Smooth muscle cell (in vitro differentiated cells): ENCODE measurements around the gene EIF1AD. TPM values are rescaled to one million over a fixed set of nuclear protein-coding genes. Genes with fewer than 3 reads are reported as not detected.

Experiments used
- DNase-seq: peaks from one replicate; lab custom pipeline; 2025; ENCODE audit not compliant: unreplicated experiment; lab: John Stamatoyannopoulos, UW
- H2AFZ ChIP-seq: fragments of 200-600 bp; sonication (generic); 2 replicates; pipeline ENCODE4 v1.6.0; 2016; ENCODE audit warnings: antibody characterized with exemption, low read depth, mild to moderate bottlenecking
- H3F3A ChIP-seq: fragments of 200-600 bp; sonication (generic); 2 replicates; pipeline ENCODE4 v1.6.0; 2017; ENCODE audit warnings: antibody characterized with exemption, low read depth
- H3K27ac ChIP-seq: fragments of 200-600 bp; sonication (generic); 2 replicates; pipeline ENCODE4 v1.5.1; 2016; ENCODE audit warnings: low read depth, mild to moderate bottlenecking
- H3K27me3 ChIP-seq: fragments of 200-600 bp; sonication (generic); 2 replicates; pipeline ENCODE4 v1.6.1; 2016; ENCODE audit warnings: low read depth, mild to moderate bottlenecking
- H3K36me3 ChIP-seq: fragments of 200-600 bp; sonication (generic); 2 replicates; pipeline ENCODE4 v1.5.1; 2016; ENCODE audit warnings: low read depth
- H3K4me1 ChIP-seq: fragments of 200-600 bp; sonication (generic); 2 replicates; pipeline ENCODE4 v1.5.1; 2016; ENCODE audit warnings: low read depth
- H3K4me2 ChIP-seq: fragments of 200-600 bp; sonication (generic); 2 replicates; pipeline ENCODE4 v1.6.0; 2016; ENCODE audit warnings: mild to moderate bottlenecking
- H3K4me3 ChIP-seq: fragments of 200-600 bp; sonication (generic); 2 replicates; pipeline ENCODE4 v1.5.1; 2016; ENCODE audit warnings: mild to moderate bottlenecking
- H3K79me2 ChIP-seq: fragments of 200-600 bp; sonication (generic); 2 replicates; pipeline ENCODE4 v1.6.0; 2016; ENCODE audit warnings: low read depth, mild to moderate bottlenecking
- H3K9ac ChIP-seq: fragments of 200-600 bp; sonication (generic); 2 replicates; pipeline ENCODE4 v1.6.0; 2016; ENCODE audit warnings: low read depth
- H3K9me3 ChIP-seq: fragments of 200-600 bp; sonication (generic); replicated peaks from 2 replicates; pipeline ENCODE4 v1.5.1; 2016; ENCODE audit warnings: low read depth
- H4K20me1 ChIP-seq: fragments of 200-600 bp; sonication (generic); 2 replicates; pipeline ENCODE4 v1.6.0; 2016; ENCODE audit warnings: low read depth
- CTCF ChIP-seq: fragments of 200-600 bp; sonication (generic); IDR thresholded peaks from 2 replicates; pipeline ENCODE4 v1.5.1; 2017; ENCODE audit warnings: borderline replicate concordance, mild to moderate bottlenecking, antibody characterized with exemption; ENCODE audit not compliant: insufficient read depth, poor library complexity, severe bottlenecking
- WGBS: methylation state at CpG from one replicate; pipeline ENCODE4 v1.1.7; 2016; ENCODE audit warnings: low lambda C conversion rate; 5-methylcytosine and 5-hydroxymethylcytosine counted together
- polyA plus RNA-seq: library from polyadenylated mRNA; unstranded; fragments of >200 nt; fragmentation: Nextera tagmentation; extraction: Ambion mirVana; gene quantifications from 2 replicates; pipeline ENCODE4 v1.2.1, GENCODE V29; 2016
- total RNA-seq: library from RNA; depleted of rRNA; stranded (reverse); fragments of >200 nt; gene quantifications from 2 replicates; pipeline ENCODE4 v1.2.3, GENCODE V29; 2014

EIF1AD gene
- total and polyA plus RNA-seq, 2 experiments from 2014 or later: 29.3 TPM

- H3K79me2 ChIP-seq: no peaks in the 10 kb centered on the region
- DNase-seq: peak; percentile 59
- no peaks in the 10 kb centered on the region for H4K20me1 ChIP-seq
- peak overlapping the region; percentile 80 for H3K4me2 ChIP-seq
- peak overlapping the region; percentile 83 for H2AFZ ChIP-seq
- H3K4me3 ChIP-seq: no peak overlapping the region
- H3K27me3 ChIP-seq: no peaks in the 10 kb centered on the region
- no peaks in the 10 kb centered on the region for H3F3A ChIP-seq
- H3K9ac ChIP-seq: no peak overlapping the region
- no peak overlapping the region for H3K27ac ChIP-seq
- peak; percentile 97 for TF ChIP-seq CTCF
- WGBS: 32% methylated on average over 45 of the region's 46 CpGs
- H3K4me1 ChIP-seq: no peaks in the 10 kb centered on the region
- no peaks in the 10 kb centered on the region for H3K36me3 ChIP-seq
- H3K9me3 ChIP-seq: no peaks in the 10 kb centered on the region
Measured at GRCh38 chr11:66022401-66023185, 20.6 kb upstream of the EIF1AD start.

DNA sequence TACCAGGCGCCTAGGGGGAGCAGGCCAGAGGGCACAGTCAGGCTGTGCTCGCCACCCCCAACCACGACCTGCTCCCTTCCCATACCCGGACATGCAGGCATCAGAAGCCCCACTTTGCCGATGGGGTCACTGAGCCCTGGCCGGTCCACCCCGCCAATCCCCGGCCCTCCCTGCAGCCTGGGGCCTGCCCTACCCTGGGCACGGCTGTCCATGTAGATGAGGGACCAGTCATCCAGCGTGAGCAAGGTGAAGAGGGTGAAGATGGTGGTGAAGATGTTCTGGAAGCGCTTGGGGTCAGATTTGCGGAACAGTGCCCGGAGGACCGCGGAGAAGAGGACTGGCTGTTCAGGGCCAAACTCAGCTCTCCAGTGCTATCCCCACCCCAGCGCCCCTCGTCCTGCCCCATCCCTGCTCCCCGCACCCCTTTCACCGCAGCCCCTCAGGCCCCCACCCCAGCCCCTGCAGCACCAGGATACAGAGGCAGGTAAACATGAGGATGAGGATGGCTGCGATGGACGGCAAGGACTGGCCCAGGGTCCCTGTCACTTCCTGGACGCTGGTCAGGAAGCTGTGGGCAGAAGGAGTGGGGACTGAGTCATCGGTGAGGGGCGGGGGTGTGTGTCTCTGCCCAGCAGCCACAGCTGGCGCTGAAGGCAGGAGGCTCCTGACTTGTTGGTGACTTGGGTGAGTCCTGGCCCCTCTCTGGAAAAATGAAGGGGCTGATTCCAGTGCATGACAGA, 18.8 kb upstream of the EIF1AD start:
- Histone ChIP-seq H3K4me3 (no peak overlapping the region), H3K4me1 (no peaks in the 10 kb centered on the region), H2AFZ (no peak overlapping the region), H3F3A (no peaks in the 10 kb centered on the region), H3K9ac (no peak overlapping the region), H3K36me3 (no peaks in the 10 kb centered on the region), H3K27me3 (no peaks in the 10 kb centered on the region), H3K27ac (no peak overlapping the region), H4K20me1 (no peaks in the 10 kb centered on the region), H3K9me3 (no peaks in the 10 kb centered on the region), H3K4me2 (peak overlapping the region; percentile 66), H3K79me2 (no peaks in the 10 kb centered on the region)
- no peak for DNase-seq
- WGBS: 79% methylated on average over 23 of the region's 25 CpGs
- no peak for TF ChIP-seq CTCF

GRCh38 chr11:66020212-66020611, 18.3 kb upstream of the EIF1AD start:
- Histone ChIP-seq H3K4me3 (no peak overlapping the region), H3K9ac (no peak overlapping the region), H2AFZ (no peak overlapping the region), H3K27ac (no peak overlapping the region), H3K4me1 (no peaks in the 10 kb centered on the region), H3K79me2 (no peaks in the 10 kb centered on the region), H3K9me3 (no peaks in the 10 kb centered on the region), H3F3A (no peaks in the 10 kb centered on the region), H3K36me3 (no peaks in the 10 kb centered on the region), H3K4me2 (no peak overlapping the region), H3K27me3 (no peaks in the 10 kb centered on the region), H4K20me1 (no peaks in the 10 kb centered on the region)
- TF ChIP-seq CTCF: no peak
- 97% methylated on average over 7 of the region's 8 CpGs for WGBS
- no peak for DNase-seq
